Upper lobe of right lung (tissue), 1 donor: ENCODE results near the gene DPP7. TPM values are rescaled to one million over a fixed set of nuclear protein-coding genes. Genes with fewer than 3 reads are reported as not detected.

Experiments
- ATAC-seq: fragments of 200-7000 bp; cut with Tn5 transposase; one replicate; pipeline ENCODE4 v1.9.1; 2020; ENCODE audit warnings: mild to moderate bottlenecking, moderate library complexity
- DNase-seq: peaks from one replicate; pipeline ENCODE4 v3.0.0-alpha.2; 2020
- H3K27ac ChIP-seq: fragments of 200-600 bp; one replicate; pipeline ENCODE4 v1.8.0; 2022
- H3K27me3 ChIP-seq: fragments of 200-600 bp; one replicate; pipeline ENCODE4 v1.8.0; 2022; ENCODE audit warnings: mild to moderate bottlenecking
- H3K36me3 ChIP-seq: fragments of 200-600 bp; one replicate; pipeline ENCODE4 v1.8.0; 2022
- H3K4me1 ChIP-seq: fragments of 200-600 bp; one replicate; pipeline ENCODE4 v1.8.0; 2022
- H3K4me3 ChIP-seq: fragments of 200-600 bp; one replicate; pipeline ENCODE4 v1.8.0; 2022; ENCODE audit warnings: mild to moderate bottlenecking
- H3K9me3 ChIP-seq: fragments of 200-600 bp; one replicate; pipeline ENCODE4 v1.8.0; 2022
- CTCF ChIP-seq: fragments of 200-600 bp; IDR thresholded peaks from one replicate; pipeline ENCODE4 v1.8.0; 2022; ENCODE audit warnings: antibody characterized with exemption
- intact Hi-C: fragments of 100-400 bp; cut with DNase I; formaldehyde crosslinking; loops from one replicate; pipeline ENCODE4 v1.11.0; 2022
- total RNA-seq: library from RNA; stranded (reverse); fragmentation: NEBNext Ultra II Directional; extraction: Animal tissue kit (Norgen Biotek cat#: 25700); gene quantifications from one replicate; pipeline ENCODE4 v1.2.1, GENCODE V29; 2021
- donor health status: DM: no; HTN: yes; CAD: no; lungs with severe emphysema.

The DPP7 gene
- total RNA-seq, 1 donor from 2014 or later: 183 TPM

GRCh38 chr9:137140151-137141012 is 25.8 kb upstream of the DPP7 start:
- peak; percentile 46 for DNase-seq

GRCh38 chr9:137139468-137140150 is 25.1 kb upstream of the DPP7 start:
- no peaks in the 10 kb centered on the region for H3K4me1 ChIP-seq
- no peak overlapping the region for H3K4me3 ChIP-seq
- intact Hi-C loops: no loop called here
- DNase-seq (peak; percentile 40), ATAC-seq (no peak)
- TF ChIP-seq CTCF: no peak
- H3K27me3 ChIP-seq: peaks cover 76% of the 10 kb centered on the region
- no peak overlapping the region for H3K27ac ChIP-seq
- H3K9me3 ChIP-seq: no peaks in the 10 kb centered on the region
- no peaks in the 10 kb centered on the region for H3K36me3 ChIP-seq

More at GRCh38 chr9:137140151-137141012, 25.8 kb upstream of the DPP7 start:
- no peak for TF ChIP-seq CTCF
- intact Hi-C loops: no loop called here
- H3K4me3 ChIP-seq: no peak overlapping the region
- H3K36me3 ChIP-seq: no peaks in the 10 kb centered on the region
- H3K27me3 ChIP-seq: peaks cover 76% of the 10 kb centered on the region
- no peak overlapping the region for H3K27ac ChIP-seq
- ATAC-seq: no peak
- no peaks in the 10 kb centered on the region for H3K9me3 ChIP-seq
- no peaks in the 10 kb centered on the region for H3K4me1 ChIP-seq

- no peak for TF ChIP-seq CTCF
- H3K4me3 ChIP-seq: no peak within 1 kb of the TSS
- DNase-seq (peak; percentile 70), ATAC-seq (peak; percentile 63)
- H3K27me3 ChIP-seq: peaks cover 72% of the 10 kb centered on the region
- no peaks in the 10 kb centered on the region for H3K36me3 ChIP-seq
- H3K27ac ChIP-seq: no peak within 1 kb of the TSS
- intact Hi-C loops: no loop called here
- no peaks in the 10 kb centered on the region for H3K9me3 ChIP-seq
- no peaks in the 10 kb centered on the region for H3K4me1 ChIP-seq
Observed at GRCh38 chr9:137138722-137139467, 24.4 kb upstream of the DPP7 start, which contains the start of gene GRIN1. GRIN1 (plus strand) TSS chr9:137139154; CDS start chr9:137139487, 333 bp downstream.

GRCh38 chr9:137138058-137138721 is 23.7 kb upstream of the DPP7 start:
- Histone ChIP-seq H3K36me3 (no peaks in the 10 kb centered on the region), H3K4me3 (no peak overlapping the region), H3K4me1 (no peaks in the 10 kb centered on the region), H3K9me3 (no peaks in the 10 kb centered on the region), H3K27me3 (peaks cover 67% of the 10 kb centered on the region), H3K27ac (no peak overlapping the region)
- intact Hi-C loops: no loop called here
- TF ChIP-seq CTCF: no peak
- ATAC-seq: no peak
- peak; percentile 53 for DNase-seq
